ENCODE results near the gene LACTBL1.

- no peak for TF ChIP-seq CTCF (conservative IDR thresholded peaks at IDR 0.05)
- no peak for TF ChIP-seq EZH2 (IDR thresholded peaks at IDR 0.05; ENCODE audit: low read depth)
These were observed 56.2 kb downstream of the LACTBL1 start for GRCh38 chr1:22916471-22916820.
